SK-N-MC (cell line): ENCODE measurements around the gene RNASE1.

Source experiments
- DNase-seq: peaks from one replicate; pipeline ENCODE4 v3.0.0-alpha.2; 2011; ENCODE audit warnings: low read depth, low spot score
- H3K27ac ChIP-seq: fragments of 200-600 bp; sonication (generic); 2 replicates; pipeline ENCODE4 v1.5.1; 2016; ENCODE audit warnings: mixed run types
- H3K36me3 ChIP-seq: fragments of 200-600 bp; sonication (generic); 2 replicates; pipeline ENCODE4 v1.6.1; 2017; ENCODE audit warnings: antibody characterized with exemption, low read length, mixed read lengths; ENCODE audit not compliant: insufficient read depth
- H3K4me3 ChIP-seq: fragments of 200-600 bp; sonication (generic); 2 replicates; pipeline ENCODE4 v1.5.1; 2016
- H3K9ac ChIP-seq: fragments of 200-600 bp; sonication (generic); 2 replicates; pipeline ENCODE4 v1.8.0; 2017; ENCODE audit warnings: mixed run types, mixed read lengths; ENCODE audit not compliant: insufficient read length
- H3K9me3 ChIP-seq: fragments of 200-600 bp; sonication (generic); 2 replicates; pipeline ENCODE4 v1.6.1; 2017; ENCODE audit warnings: low read depth, mild to moderate bottlenecking, antibody characterized with exemption, low read length, moderate library complexity, mixed read lengths
- EZH2 ChIP-seq: fragments of 200-600 bp; sonication (generic); IDR thresholded peaks from one replicate; pipeline ENCODE4 v1.6.1; 2017; ENCODE audit warnings: antibody characterized with exemption
- FOXP2 ChIP-seq: optimal IDR thresholded peaks from 2 replicates; pipeline ENCODE3; 2011; ENCODE audit warnings: mild to moderate bottlenecking, moderate library complexity; ENCODE audit not compliant: insufficient read depth; ENCODE audit errors: extremely low read length, control extremely low read depth
- POLR2AphosphoS5 ChIP-seq: IDR thresholded peaks from 2 replicates; pipeline ENCODE4 v1.6.1; 2012; ENCODE audit warnings: mild to moderate bottlenecking, low read depth, low read length, borderline replicate concordance

Gene RNASE1

GRCh38 chr14:20799456-20799891 lies 3.2 kb downstream of the RNASE1 start:
- DNase-seq = no peak
- H3K9ac ChIP-seq = no peak overlapping the region
- no peak overlapping the region for H3K4me3 ChIP-seq
- no peak overlapping the region for H3K27ac ChIP-seq
- no peaks in the 10 kb centered on the region for H3K9me3 ChIP-seq
- TF ChIP-seq FOXP2 (no peak), EZH2 (no peak), POLR2AphosphoS5 (no peak)
- no peaks in the 10 kb centered on the region for H3K36me3 ChIP-seq

GRCh38 chr14:20798932-20799331 lies 3.7 kb downstream of the RNASE1 start:
- H3K9ac ChIP-seq = no peak overlapping the region

GRCh38 chr14:20798318-20798717 lies 4.3 kb downstream of the RNASE1 start:
- Histone ChIP-seq H3K27ac (no peak overlapping the region), H3K36me3 (no peaks in the 10 kb centered on the region), H3K9ac (no peak overlapping the region), H3K9me3 (no peaks in the 10 kb centered on the region), H3K4me3 (no peak overlapping the region)
- DNase-seq = no peak
- TF ChIP-seq EZH2 (no peak), FOXP2 (no peak), POLR2AphosphoS5 (no peak)

More at GRCh38 chr14:20798932-20799331, 3.7 kb downstream of the RNASE1 start:
- Histone ChIP-seq H3K4me3 (no peak overlapping the region), H3K9me3 (no peaks in the 10 kb centered on the region), H3K27ac (no peak overlapping the region), H3K36me3 (no peaks in the 10 kb centered on the region)
- DNase-seq = no peak
- TF ChIP-seq EZH2 = no peak

GRCh38 chr14:20797164-20797563 lies 5.5 kb downstream of the RNASE1 start:
- DNase-seq = no peak
- Histone ChIP-seq H3K9me3 (no peaks in the 10 kb centered on the region), H3K9ac (no peak overlapping the region), H3K36me3 (no peaks in the 10 kb centered on the region), H3K27ac (no peak overlapping the region), H3K4me3 (no peak overlapping the region)
- TF ChIP-seq POLR2AphosphoS5 (no peak), FOXP2 (no peak), EZH2 (no peak)

- H3K27ac ChIP-seq = no peak overlapping the region
- H3K9me3 ChIP-seq = no peaks in the 10 kb centered on the region
- H3K9ac ChIP-seq = no peak overlapping the region
- TF ChIP-seq FOXP2 (no peak), POLR2AphosphoS5 (no peak)
- no peak for DNase-seq
- no peak overlapping the region for H3K4me3 ChIP-seq
- H3K36me3 ChIP-seq = no peaks in the 10 kb centered on the region
Observed at GRCh38 chr14:20794644-20795369, 7.8 kb downstream of the RNASE1 start.

GRCh38 chr14:20792556-20792955 lies 10.1 kb downstream of the RNASE1 start:
- H3K4me3 ChIP-seq = no peak overlapping the region
- TF ChIP-seq POLR2AphosphoS5 (no peak), EZH2 (no peak), FOXP2 (no peak)
- no peaks in the 10 kb centered on the region for H3K36me3 ChIP-seq
- H3K9me3 ChIP-seq = no peaks in the 10 kb centered on the region
- H3K27ac ChIP-seq = no peak overlapping the region
- DNase-seq = no peak
- H3K9ac ChIP-seq = no peak overlapping the region

- Histone ChIP-seq H3K9me3 (no peaks in the 10 kb centered on the region), H3K27ac (no peak overlapping the region), H3K4me3 (no peak overlapping the region), H3K36me3 (no peaks in the 10 kb centered on the region), H3K9ac (no peak overlapping the region)
- no peak for DNase-seq
- TF ChIP-seq FOXP2 (no peak), POLR2AphosphoS5 (no peak), EZH2 (no peak)
Observed at GRCh38 chr14:20791597-20791996, 11.0 kb downstream of the RNASE1 start.

- no peak for TF ChIP-seq EZH2
- H3K36me3 ChIP-seq = no peaks in the 10 kb centered on the region
- no peak overlapping the region for H3K4me3 ChIP-seq
- no peaks in the 10 kb centered on the region for H3K9me3 ChIP-seq
- no peak overlapping the region for H3K9ac ChIP-seq
- no peak overlapping the region for H3K27ac ChIP-seq
- no peak for DNase-seq
Observed at GRCh38 chr14:20791187-20791586, 11.5 kb downstream of the RNASE1 start.

GRCh38 chr14:20790464-20791116 lies 12.1 kb downstream of the RNASE1 start:
- DNase-seq = no peak
- Histone ChIP-seq H3K9me3 (no peaks in the 10 kb centered on the region), H3K4me3 (no peak overlapping the region), H3K27ac (no peak overlapping the region), H3K36me3 (no peaks in the 10 kb centered on the region), H3K9ac (no peak overlapping the region)
- no peak for TF ChIP-seq EZH2
